Psoas muscle (tissue), 8 donors: Measurements from ENCODE around the gene ADAMTSL1. TPM values are rescaled to one million over a fixed set of nuclear protein-coding genes. Genes with fewer than 3 reads are reported as not detected.

Experiments
- ATAC-seq, 4 donors: fragments of 200-7000 bp; cut with Tn5 transposase; one replicate each; pipeline ENCODE4 v1.9.1; 2020; ENCODE audit warnings: moderate library complexity in 3 of 4, mild to moderate bottlenecking in 2 of 4
- DNase-seq, 2 donors: peaks; one replicate each; pipeline ENCODE4 v3.0.0-alpha.2; 2020
- H3K27ac ChIP-seq: fragments of 200-600 bp; one replicate; pipeline ENCODE4 v1.8.0; 2022
- H3K27me3 ChIP-seq, 3 donors: fragments of 200-600 bp in 1 of 3; one replicate each; pipeline versions ENCODE4 v1.6.1 to v1.8.0; 2013 to 2022; ENCODE audit warnings: low read length in 2 of 3, mild to moderate bottlenecking in 2 of 3, moderate library complexity in 1 of 3; ENCODE audit not compliant: insufficient read depth in 3 of 3
- H3K36me3 ChIP-seq, 2 donors: fragments of 200-600 bp in 1 of 2; one replicate each; pipeline versions ENCODE4 v1.6.1 to v1.8.0; 2013 to 2022; ENCODE audit warnings: low read depth in 1 of 2, mild to moderate bottlenecking in 1 of 2, moderate library complexity in 1 of 2; ENCODE audit not compliant: insufficient read depth in 1 of 2
- H3K4me1 ChIP-seq: fragments of 200-600 bp; one replicate; pipeline ENCODE4 v1.8.0; 2022
- H3K4me3 ChIP-seq: fragments of 200-600 bp; one replicate; pipeline ENCODE4 v1.8.0; 2022; ENCODE audit warnings: mild to moderate bottlenecking
- H3K9me3 ChIP-seq: fragments of 200-600 bp; one replicate; pipeline ENCODE4 v1.8.0; 2022
- CTCF ChIP-seq: fragments of 200-600 bp; IDR thresholded peaks from one replicate; pipeline ENCODE4 v1.8.0; 2022; ENCODE audit warnings: antibody characterized with exemption
- WGBS, 3 donors: extraction: QIAGEN DNeasy Blood & Tissue Kit; methylation state at CpG; one replicate each; pipeline versions ENCODE4 v1.1.6 to v1.1.7; 2013; 5-methylcytosine and 5-hydroxymethylcytosine counted together
- intact Hi-C, 2 donors: fragments of 100-400 bp; cut with DNase I; formaldehyde crosslinking; loops; one replicate each; pipeline versions ENCODE4 v1.11.0 to v1.14.2; 2022
- polyA plus RNA-seq, 3 donors: library from polyadenylated mRNA; stranded (reverse); fragments of 200-250 nt; gene quantifications; one replicate each; pipeline ENCODE4 v1.2.3, GENCODE V29; 2013
- total RNA-seq, 4 donors: library from RNA; stranded (reverse); fragmentation: NEBNext Ultra II Directional in 2 of 4; extraction: Animal tissue kit (Norgen Biotek cat#: 25700) in 2 of 4; gene quantifications; one replicate each; pipeline versions ENCODE4 v1.2.1 to v1.2.4, GENCODE V29; 2021 to 2023
- donor health status: healthy with polysubstance abuse.
- donor health status: DM: no; HTN: no; CAD: no; lungs with moderate emphysema.
- donor health status: Bipolar disorder and iron deficiency.
- donor health status: healthy.
- donor health status: DM: yes; HTN: yes; CAD: no.
- donor health status: DM: no; HTN: no; CAD: no.
- donor health status: DM: no; HTN: no; CAD: no.
- donor health status: DM: yes; HTN: yes; CAD: no.

Gene ADAMTSL1
- total and polyA plus RNA-seq, 7 donors = 0.08 to 0.57 (median 0.28) TPM

- no peak for TF ChIP-seq CTCF
- no peak overlapping the region for H3K4me3 ChIP-seq
- H3K36me3 ChIP-seq = no peaks in the 10 kb centered on the region
- no peak for DNase-seq
- H3K27ac ChIP-seq = no peak overlapping the region
- H3K27me3 ChIP-seq = no peaks in the 10 kb centered on the region
- H3K9me3 ChIP-seq = no peaks in the 10 kb centered on the region
- H3K4me1 ChIP-seq = no peaks in the 10 kb centered on the region
- intact Hi-C loops = no loop called here
- 93 to 98% (median 97%) methylated on average over 1 of the region's 1 CpG for WGBS, 3 donors
- ATAC-seq = no peak
Observed at GRCh38 chr9:18573021-18573556, 99.1 kb downstream of the ADAMTSL1 start.

GRCh38 chr9:18575686-18576085 is 101.7 kb downstream of the ADAMTSL1 start:
- H3K27ac ChIP-seq = no peak overlapping the region
- intact Hi-C loops = no loop called here
- H3K4me3 ChIP-seq = no peak overlapping the region
- DNase-seq (no peak), ATAC-seq (no peak)
- TF ChIP-seq CTCF = no peak
- WGBS, 3 donors = 40 to 50% (median 48%) methylated on average over 1 of the region's 1 CpG
- no peaks in the 10 kb centered on the region for H3K36me3 ChIP-seq
- no peaks in the 10 kb centered on the region for H3K9me3 ChIP-seq
- no peaks in the 10 kb centered on the region for H3K4me1 ChIP-seq
- H3K27me3 ChIP-seq = no peaks in the 10 kb centered on the region

GRCh38 chr9:18579536-18579935 is 105.6 kb downstream of the ADAMTSL1 start:
- H3K9me3 ChIP-seq = no peaks in the 10 kb centered on the region
- ATAC-seq = no peak
- 88 to 93% (median 90%) methylated on average over 2 of the region's 2 CpGs for WGBS, 3 donors
- no peak for DNase-seq
- no peak overlapping the region for H3K4me3 ChIP-seq
- H3K4me1 ChIP-seq = no peaks in the 10 kb centered on the region
- no peaks in the 10 kb centered on the region for H3K36me3 ChIP-seq
- TF ChIP-seq CTCF = no peak
- intact Hi-C loops = no loop called here
- H3K27ac ChIP-seq = no peak overlapping the region
- no peaks in the 10 kb centered on the region for H3K27me3 ChIP-seq

GRCh38 chr9:18580151-18580550 is 106.2 kb downstream of the ADAMTSL1 start:
- intact Hi-C loops = no loop called here
- Histone ChIP-seq H3K4me3 (no peak overlapping the region), H3K9me3 (no peaks in the 10 kb centered on the region), H3K4me1 (no peaks in the 10 kb centered on the region), H3K27ac (no peak overlapping the region), H3K36me3 (no peaks in the 10 kb centered on the region), H3K27me3 (no peaks in the 10 kb centered on the region)
- 26 to 31% (median 27%) methylated on average over 1 of the region's 1 CpG for WGBS, 3 donors
- DNase-seq = no peak
- no peak for ATAC-seq
- no peak for TF ChIP-seq CTCF

GRCh38 chr9:18585996-18586395 is 112.0 kb downstream of the ADAMTSL1 start:
- no peak for ATAC-seq
- no peak for TF ChIP-seq CTCF

More at GRCh38 chr9:18585996-18586395, 112.0 kb downstream of the ADAMTSL1 start:
- H3K4me1 ChIP-seq = no peaks in the 10 kb centered on the region
- no peak overlapping the region for H3K4me3 ChIP-seq
- H3K27ac ChIP-seq = no peak overlapping the region
- intact Hi-C loops = no loop called here
- H3K9me3 ChIP-seq = peaks cover 2% of the 10 kb centered on the region
- H3K27me3 ChIP-seq = no peaks in the 10 kb centered on the region
- DNase-seq = no peak
- H3K36me3 ChIP-seq = no peaks in the 10 kb centered on the region
